ENCODE data around the gene C4A.
"Not testable (repeated sequence)": the region's sequence is repeated elsewhere in the genome, so short reads cannot be mapped to it uniquely, and the experiment has no call there.

Gene C4A

DNA sequence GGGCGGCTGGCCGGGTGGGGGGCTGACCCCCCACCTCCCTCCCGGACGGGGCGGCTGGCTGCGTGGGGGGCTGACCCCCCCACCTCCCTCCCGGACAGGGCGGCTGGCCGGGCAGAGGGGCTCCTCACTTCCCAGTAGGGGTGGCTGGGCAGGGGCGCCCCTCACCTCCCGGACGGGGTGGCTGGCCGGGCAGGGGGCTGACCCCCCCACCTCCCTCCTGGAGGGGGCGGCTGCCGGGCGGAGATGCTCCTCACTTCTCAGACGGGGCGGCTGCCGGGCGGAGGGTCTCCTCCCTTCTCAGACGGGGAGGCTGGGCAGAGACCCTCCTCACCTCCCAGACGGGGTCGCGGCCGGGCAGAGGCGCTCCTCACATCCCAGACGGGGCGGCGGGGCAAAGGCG, 5.8 kb upstream of the C4A start:
- DNase-seq (ENCODE audit: low read depth, low spot score); H3K4me3 ChIP-seq (ENCODE audit: low read length): not testable (repeated sequence)

DNA sequence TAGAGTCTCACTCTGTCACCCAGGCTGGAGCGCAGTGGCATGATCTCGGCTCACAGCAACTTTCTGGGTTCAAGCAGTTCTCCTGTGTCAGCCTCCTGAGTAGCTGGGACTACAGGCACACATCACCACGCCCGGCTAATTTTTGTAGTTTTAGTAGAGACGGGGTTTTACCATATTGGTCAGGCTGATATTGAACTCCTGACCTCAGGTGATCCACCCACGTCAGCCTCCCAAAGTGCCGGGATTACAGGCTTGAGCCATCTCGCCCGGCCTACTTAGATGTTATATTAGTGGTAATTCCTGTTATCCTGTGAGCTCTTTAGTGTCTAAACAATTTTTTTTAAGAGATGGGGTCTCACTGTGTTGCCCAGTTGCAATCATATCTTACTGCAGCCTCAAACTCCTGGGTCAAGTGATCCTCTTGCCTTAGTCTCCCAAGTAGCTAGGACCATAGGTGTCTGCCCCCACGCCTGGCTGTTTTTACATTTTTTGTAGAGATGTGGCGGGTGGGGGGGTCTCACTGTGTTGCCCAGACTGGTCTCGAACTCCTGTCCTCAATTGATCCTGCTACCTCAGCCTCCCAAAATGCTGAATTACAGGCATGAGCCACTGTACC, 3.9 kb upstream of the C4A start:
- no peak for DNase-seq (ENCODE audit: low read depth, low spot score)
- no peak overlapping the region for H3K4me3 ChIP-seq (ENCODE audit: low read length)

DNA sequence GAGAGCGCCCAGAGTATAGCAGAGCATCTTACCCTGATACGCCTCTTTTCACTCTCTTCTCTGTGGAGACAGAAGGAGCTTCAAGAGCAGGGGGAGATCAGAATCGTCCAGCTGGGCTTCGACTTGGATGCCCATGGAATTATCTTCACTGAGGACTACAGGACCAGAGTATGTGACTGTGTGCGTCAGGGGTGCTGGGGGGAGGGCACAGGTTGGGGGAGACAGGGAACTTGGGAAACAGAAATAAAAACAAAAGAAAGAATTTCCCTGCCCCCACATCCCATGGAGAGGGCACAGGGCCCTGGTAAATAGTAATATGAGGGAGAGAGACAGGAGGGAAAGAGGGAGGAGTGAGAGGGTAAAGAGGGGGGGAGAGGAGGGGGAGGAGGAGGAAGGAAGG, 3.0 kb upstream of the C4A start:
- H3K4me3 ChIP-seq (ENCODE audit: low read length), result no peak overlapping the region
- no peak for DNase-seq (ENCODE audit: low read depth, low spot score)

- no peak overlapping the region for H3K4me3 ChIP-seq (ENCODE audit: low read length)
- DNase-seq (ENCODE audit: low read depth, low spot score), result no peak
Measured at GRCh38 chr6:31979238-31979898, 2.5 kb upstream of the C4A start.

DNA sequence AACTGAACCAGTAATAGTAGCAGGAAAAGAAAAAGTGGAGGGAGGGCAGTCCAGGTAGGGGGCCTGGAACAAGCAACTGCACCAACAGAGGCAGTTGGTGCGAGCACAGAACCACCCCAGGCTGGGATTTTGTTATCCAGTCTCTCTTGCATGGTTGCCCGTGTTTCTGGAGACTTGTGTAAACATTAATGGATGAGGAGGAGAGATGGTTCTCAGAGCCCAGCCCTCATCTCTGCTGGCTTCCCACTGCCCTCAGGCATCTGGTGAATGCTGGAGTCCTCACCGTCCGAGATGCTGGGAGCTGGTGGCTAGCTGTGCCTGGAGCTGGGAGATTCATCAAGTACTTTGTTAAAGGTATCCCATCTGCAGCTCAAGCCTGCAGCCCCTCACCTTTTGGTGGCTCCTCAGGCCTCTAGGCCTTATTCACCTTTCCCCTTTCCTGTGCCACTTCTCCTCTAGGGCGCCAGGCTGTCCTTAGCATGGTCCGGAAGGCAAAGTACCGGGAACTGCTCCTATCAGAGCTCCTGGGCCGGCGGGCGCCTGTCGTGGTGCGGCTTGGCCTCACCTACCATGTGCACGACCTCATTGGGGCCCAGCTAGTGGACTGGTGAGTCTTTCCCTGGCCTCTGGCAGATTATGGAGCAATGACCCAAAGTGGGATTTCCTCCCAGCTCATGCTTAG, 1.5 kb upstream of the C4A start:
- DNase-seq (ENCODE audit: low read depth, low spot score); H3K4me3 ChIP-seq (ENCODE audit: low read length): not testable (repeated sequence)

DNA sequence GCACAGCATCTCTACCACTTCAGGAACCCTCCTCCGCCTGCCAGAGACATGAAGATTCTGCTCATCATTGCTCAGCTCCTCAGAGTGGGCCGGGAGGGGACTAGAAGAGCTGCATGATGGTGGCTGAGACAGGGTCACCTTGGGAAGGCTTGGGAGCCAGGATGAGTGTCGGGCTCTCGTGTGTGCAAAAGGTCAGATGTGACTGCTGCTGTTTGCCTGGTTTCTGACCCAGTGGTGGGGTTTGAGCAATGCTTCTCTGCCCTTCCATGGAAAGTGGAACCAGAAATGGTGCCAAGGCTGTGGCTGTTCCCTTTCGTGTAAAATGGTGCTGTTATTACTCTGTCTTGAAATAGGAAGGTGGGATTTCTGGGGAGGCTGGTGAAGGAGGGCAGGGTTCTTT, 859 bp upstream of the C4A start:
- DNase-seq (ENCODE audit: low read depth, low spot score); H3K4me3 ChIP-seq (ENCODE audit: low read length): not testable (repeated sequence)

DNA sequence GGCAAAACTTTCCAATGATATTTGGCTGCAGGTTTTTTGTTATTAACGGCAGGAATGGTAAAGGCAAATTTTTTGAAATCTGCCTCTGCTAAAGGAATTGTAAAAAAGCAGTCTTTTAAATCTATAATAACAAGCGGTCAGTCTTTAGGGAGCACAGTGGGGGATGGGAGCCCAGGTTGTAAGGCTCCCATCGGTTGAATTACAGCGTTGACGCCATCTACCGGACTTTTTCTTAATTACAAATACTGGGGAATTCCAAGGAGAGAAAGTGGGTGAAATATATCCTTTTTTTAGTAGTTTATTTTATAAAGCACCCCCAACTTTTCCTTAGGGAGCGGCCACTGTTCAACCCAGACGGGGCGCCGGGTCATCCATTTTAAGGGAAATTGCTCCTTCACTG, 7.5 kb downstream of the C4A start:
- not testable (repeated sequence) for H3K4me3 ChIP-seq (ENCODE audit: low read length); DNase-seq (ENCODE audit: low read depth, low spot score)

GRCh38 chr6:31994421-31994820, 12.6 kb downstream of the C4A start:
- not testable (repeated sequence) for DNase-seq (ENCODE audit: low read depth, low spot score); H3K4me3 ChIP-seq (ENCODE audit: low read length)

GRCh38 chr6:31996385-31996784, 14.5 kb downstream of the C4A start:
- H3K4me3 ChIP-seq (ENCODE audit: low read length); DNase-seq (ENCODE audit: low read depth, low spot score): not testable (repeated sequence)

DNA sequence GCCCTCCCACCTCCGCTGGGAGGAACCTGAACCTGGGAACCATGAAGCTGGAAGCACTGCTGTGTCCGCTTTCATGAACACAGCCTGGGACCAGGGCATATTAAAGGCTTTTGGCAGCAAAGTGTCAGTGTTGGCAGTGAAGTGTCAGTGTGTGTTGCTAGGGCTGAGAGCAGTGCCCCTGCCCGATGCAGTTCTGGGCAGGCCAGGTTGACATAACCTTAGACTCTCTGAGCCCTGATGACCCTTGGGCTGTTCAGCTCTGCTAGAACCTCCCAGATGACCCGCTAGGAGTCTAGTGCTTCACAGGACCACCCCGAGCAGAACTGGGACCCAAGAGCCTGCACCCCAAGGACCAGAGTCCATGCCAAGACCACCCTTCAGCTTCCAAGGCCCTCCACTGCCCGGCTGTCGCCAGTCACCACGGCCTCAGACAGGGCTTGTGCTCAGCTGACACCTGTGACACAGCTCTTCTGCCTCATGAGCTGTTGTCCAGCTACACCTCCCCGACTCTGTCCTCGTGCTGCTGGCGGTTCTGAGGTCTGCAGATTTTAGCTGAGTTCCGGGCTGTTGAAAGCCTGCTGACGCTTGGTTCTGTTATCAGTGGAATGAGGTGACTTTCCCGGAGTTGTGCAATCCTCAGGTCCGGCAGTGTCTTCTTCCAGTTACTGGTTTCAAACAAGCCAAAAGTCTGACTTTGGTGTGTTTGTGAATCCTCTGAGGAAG, 20.9 kb downstream of the C4A start:
- not testable (repeated sequence) for DNase-seq (ENCODE audit: low read depth, low spot score); H3K4me3 ChIP-seq (ENCODE audit: low read length)

DNA sequence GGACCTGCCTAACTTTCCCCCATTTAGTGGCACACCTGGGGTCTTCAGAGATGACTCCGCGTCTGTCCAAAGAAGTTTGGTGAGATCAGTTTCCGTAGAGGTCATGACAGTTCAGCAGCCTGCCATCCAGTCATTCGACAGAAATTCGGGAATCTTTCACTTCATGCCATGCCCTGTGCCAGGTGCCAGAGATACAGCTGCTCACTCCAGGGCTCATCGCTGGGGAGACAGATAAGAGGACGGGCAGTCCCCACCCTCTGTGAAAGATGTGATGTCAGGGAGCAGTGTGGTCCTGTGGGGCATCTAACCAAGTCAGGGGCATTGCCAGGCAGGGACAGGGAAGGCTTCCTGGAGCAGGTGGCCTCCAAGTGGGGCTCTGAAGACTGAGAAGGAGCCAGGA, 21.4 kb downstream of the C4A start:
- not testable (repeated sequence) for DNase-seq (ENCODE audit: low read depth, low spot score); H3K4me3 ChIP-seq (ENCODE audit: low read length)

GRCh38 chr6:32004393-32004792, 22.5 kb downstream of the C4A start:
- DNase-seq (ENCODE audit: low read depth, low spot score); H3K4me3 ChIP-seq (ENCODE audit: low read length): not testable (repeated sequence)

DNA sequence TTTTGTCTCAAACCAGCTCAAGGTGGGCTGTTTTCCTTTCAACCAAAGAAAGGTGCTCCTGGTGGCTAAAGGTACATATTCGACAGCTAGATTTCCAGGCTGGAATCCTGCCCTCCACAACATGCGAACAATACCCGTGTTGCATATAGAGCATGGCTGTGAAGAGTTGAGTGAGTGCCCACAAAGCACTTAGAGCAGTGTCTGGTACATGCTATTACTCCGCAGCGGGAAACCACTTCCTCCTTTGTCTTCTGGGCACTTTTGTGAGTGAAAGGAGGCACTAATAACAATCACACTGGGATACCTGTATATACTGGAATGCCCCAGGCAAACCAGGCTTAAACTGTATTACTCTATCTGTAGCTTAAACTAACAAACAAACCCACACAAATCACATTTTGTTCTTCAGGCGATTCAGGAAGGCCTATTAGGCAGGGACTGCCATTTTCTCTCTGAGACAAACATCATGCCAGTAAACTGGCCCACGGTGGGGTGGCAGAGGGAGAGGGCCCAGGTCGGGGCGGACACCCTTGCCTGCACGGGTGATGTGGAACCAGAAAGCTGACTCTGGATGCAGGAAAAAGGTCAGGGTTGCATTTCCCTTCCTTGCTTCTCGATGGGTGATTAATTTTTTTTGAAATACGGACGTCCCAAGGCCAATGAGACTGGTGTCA, 23.1 kb downstream of the C4A start:
- not testable (repeated sequence) for DNase-seq (ENCODE audit: low read depth, low spot score); H3K4me3 ChIP-seq (ENCODE audit: low read length)

DNA sequence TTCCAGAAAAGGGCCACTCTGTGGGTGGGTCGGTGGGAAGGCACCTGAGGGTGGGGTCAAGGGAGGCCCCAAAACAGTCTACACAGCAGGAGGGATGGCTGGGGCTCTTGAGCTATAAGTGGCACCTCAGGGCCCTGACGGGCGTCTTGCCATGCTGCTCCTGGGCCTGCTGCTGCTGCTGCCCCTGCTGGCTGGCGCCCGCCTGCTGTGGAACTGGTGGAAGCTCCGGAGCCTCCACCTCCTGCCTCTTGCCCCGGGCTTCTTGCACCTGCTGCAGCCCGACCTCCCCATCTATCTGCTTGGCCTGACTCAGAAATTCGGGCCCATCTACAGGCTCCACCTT, 23.7 kb downstream of the C4A start:
- not testable (repeated sequence) for H3K4me3 ChIP-seq (ENCODE audit: low read length); DNase-seq (ENCODE audit: low read depth, low spot score)

- H3K4me3 ChIP-seq (ENCODE audit: low read length); DNase-seq (ENCODE audit: low read depth, low spot score): not testable (repeated sequence)
Measured at GRCh38 chr6:32005991-32006529, 24.2 kb downstream of the C4A start.

GRCh38 chr6:32007086-32007485, 25.2 kb downstream of the C4A start:
- not testable (repeated sequence) for H3K4me3 ChIP-seq (ENCODE audit: low read length); DNase-seq (ENCODE audit: low read depth, low spot score)

DNA sequence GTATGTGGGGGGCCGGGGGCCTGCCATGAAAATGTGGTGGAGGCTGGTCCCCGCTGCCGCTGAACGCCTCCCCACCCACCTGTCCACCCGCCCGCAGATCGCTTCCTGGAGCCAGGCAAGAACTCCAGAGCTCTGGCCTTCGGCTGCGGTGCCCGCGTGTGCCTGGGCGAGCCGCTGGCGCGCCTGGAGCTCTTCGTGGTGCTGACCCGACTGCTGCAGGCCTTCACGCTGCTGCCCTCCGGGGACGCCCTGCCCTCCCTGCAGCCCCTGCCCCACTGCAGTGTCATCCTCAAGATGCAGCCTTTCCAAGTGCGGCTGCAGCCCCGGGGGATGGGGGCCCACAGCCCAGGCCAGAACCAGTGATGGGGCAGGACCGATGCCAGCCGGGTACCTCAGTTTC, 26.2 kb downstream of the C4A start:
- H3K4me3 ChIP-seq (ENCODE audit: low read length); DNase-seq (ENCODE audit: low read depth, low spot score): not testable (repeated sequence)

DNA sequence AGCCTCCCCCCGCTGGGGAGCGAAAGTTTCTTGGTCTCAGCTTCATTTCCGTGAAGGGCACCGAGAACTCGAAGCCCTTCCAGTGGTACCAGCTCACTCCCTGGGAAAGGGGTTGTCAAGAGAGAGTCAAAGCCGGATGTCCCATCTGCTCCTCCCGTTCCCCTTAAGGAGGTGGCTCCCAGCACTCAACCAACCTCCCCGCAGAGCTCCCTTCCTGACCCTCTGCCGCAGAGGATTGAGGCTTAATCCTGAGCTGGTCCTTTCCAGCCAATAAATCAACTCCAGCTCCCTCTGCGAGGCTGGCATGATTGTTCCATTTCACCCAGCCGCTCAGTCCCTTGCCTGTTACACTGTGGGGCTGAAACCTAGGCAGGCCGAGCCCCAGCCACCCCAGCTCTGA, 26.8 kb downstream of the C4A start:
- not testable (repeated sequence) for H3K4me3 ChIP-seq (ENCODE audit: low read length); DNase-seq (ENCODE audit: low read depth, low spot score)

- DNase-seq (ENCODE audit: low read depth, low spot score); H3K4me3 ChIP-seq (ENCODE audit: low read length): not testable (repeated sequence)
Measured at GRCh38 chr6:32009537-32009936, 27.7 kb downstream of the C4A start.
